HCEC 1CT (cell line): ENCODE data around the gene MTERF4.

ENCODE experiments used
- DNase-seq: peaks from one replicate; pipeline ENCODE4 v3.0.0-alpha.2; 2017

MTERF4 gene, protein sequence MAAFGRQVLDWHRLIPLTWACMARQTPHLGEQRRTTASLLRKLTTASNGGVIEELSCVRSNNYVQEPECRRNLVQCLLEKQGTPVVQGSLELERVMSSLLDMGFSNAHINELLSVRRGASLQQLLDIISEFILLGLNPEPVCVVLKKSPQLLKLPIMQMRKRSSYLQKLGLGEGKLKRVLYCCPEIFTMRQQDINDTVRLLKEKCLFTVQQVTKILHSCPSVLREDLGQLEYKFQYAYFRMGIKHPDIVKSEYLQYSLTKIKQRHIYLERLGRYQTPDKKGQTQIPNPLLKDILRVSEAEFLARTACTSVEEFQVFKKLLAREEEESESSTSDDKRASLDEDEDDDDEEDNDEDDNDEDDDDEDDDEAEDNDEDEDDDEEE

DNA sequence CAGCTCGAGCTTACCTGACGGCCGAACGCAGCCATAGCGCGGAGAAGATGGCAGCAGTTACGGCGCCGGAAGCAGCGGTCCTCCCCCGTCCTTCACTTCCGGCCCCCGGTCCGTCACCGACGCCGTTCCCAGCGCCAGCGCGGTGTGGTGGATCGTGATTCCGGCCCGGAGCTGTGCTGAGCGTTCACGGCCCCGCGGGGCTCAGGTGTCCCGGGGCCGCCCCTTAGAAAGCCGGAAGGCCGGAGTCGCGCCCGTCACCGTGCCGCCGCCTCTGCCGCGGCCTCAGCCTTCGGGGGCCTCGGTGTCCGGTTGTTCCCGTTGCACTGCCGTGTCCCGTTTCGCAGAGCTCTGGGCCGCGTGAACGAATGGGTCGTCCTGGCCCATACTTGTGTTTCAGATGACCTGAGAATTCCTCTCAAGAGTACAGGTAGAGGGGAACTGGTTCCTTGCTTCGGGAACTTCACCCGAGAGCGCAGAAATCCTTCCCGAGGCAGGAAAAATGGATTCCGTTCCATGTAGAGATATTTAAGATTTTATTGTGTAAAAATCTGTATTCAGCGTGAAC, at the start of gene MTERF4:
TSS of gene MTERF4 (minus strand) at position 49 of the 565 bp plus-strand sequence. CDS start at position 35, 14 bp downstream.
- DNase-seq, result peak; percentile 79

DNA sequence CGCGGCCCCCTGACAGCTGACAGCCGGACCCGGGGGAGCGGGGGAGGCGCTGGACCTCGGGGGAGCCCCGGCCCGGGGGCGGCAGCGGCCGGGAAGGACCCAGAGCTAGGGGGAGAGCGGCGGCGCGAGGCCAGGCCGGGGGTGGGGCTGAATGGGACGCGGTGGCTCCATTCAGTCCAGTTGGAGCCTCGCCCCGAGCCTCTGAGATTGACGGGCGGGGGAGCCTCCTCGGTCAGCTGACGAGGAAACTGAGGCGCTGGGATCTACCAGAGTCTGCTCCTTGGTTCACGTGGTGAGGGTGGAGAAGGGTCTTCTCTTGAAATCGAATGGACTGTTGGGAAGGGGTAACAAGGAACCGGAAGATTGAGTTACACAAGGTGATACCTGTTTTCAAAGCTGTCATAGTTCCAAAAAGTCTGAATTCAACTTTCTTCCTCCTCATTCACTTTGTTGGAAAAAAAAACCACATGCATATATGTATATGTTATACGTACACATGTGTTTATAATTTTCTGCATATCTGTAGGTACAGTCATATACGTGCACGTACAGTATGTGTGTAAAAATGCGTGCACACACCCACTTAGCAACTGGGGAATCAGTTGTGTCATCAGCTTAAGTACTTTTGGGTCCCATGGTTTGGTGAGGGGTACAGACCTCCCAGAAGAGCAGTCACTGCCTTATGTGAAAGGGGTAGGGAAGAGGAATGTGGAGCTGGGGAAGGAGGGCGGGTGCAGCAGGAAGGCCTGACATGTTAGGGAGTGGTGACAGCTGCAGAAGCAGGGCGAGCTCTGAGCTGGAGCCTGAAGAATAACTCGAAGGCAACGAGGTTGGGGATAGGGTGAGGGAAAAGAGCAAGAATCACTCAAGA, 48.8 kb upstream of the MTERF4 start:
- DNase-seq, result no peak

DNA sequence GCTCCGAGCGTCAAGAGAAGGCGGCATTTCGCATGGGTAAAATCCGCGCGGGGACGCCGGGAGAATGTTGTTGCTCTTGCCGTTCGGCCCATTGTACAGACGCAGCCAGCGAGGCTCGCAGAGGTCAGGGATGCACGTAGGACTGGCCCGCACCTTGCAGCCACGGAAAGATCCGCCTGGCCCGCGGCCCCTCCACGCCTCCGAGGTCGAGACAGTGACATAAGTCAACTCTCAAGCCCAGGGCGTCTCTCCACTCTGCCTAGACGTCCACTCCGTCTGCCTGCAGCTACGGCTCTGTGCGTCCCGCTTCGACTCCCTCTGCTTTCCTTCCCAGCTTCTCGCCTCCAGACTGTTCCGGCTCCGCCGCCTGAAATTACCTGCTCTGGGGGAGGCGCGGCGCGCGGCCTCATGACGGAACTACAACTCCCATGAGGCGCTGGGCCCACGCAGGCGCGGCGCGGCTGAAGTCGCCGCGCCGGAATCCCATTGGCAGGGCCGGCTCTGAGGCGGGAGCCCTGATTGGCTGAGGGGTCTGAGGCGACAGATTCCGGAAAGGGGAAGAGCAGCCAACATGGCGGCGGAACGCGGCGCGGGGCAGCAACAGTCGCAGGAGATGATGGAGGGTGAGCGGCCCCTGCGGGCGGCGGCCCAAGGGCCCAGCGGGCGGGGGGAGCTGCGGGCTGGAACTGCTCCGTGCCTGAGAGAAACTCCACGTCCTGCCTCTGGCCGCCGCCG, 48.0 kb upstream of the MTERF4 start, which contains the start of gene PPP1R7:
TSS of gene PPP1R7 (plus strand) at position 543 of the 735 bp plus-strand sequence. CDS start at position 572, 29 bp downstream.
- peak; percentile 91 for DNase-seq

DNA sequence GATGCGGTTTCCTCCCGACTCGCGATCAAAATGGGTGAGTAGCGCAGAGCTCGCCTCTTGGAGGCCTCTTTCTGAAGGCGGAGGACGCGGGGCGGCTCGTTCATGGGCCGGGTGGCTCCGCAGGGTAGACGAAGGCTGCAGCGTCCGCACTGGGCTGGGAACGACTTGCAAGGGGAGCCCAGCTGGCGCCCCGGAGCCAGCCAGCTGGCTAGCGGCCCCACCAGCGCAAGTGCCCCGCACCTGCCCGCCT, 47.5 kb upstream of the MTERF4 start:
- no peak for DNase-seq

DNA sequence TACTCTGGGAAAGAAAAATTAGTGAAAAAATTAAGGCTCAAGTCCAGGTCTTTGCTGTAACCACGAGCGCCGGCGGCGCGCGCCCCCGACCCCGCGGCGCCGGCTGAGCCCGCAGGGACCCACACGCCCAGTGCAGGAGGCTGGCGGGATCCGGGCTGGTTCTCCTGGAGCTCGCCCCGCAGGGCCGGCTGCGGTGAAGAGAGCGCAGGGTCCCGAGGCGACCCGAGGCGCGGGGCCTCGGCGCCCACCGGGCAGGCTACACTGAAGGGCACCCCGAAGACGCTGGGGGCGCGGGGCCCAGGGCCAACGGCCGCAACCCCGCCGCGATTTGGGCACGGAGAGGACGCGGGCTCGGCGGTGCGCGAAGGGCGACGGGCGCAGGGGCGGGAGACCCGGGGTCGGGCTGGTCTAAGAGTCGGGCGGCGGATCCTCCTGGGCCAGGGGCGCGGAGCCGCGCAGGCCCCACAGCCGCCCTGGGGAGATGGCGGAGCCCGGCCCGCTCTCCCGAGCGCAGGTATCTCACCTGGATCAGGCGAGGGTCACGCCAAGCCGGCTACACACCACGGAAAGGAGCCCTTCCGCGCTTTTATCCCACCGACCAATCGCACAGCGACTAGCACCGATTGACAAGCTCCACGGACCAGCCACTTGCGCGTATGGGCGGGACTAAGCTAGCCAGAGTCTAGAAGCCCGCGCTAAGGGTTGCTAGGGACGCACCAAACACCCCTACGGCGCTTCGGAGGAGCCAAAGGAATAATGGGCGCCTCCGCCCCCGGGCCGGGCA, 47.0 kb upstream of the MTERF4 start, which contains the start of gene PASK:
TSS of gene PASK (minus strand) at position 582 of the 784 bp plus-strand sequence. CDS start 6,440 bp downstream, outside the sequence.
- peak; percentile 96 for DNase-seq

DNA sequence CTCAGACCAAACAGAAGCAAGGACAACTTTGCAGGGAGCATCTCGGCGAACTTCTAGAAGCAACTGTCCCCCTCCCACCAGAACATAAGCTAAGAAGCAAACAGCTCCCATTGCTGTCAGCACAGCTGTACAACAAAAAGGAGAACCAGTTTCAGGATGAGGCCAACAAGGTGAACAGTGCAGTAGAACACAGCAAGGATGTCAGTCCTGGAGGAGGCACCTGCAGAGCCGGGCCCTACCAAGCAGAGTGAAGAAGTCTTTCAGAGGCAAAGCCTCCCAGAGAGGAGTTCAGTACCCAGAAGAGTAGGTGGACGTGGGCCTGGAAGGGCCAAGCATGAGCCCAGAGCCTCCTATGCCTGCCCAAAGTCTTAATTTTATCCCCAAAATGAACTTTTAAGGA, 46.2 kb upstream of the MTERF4 start:
- DNase-seq, result no peak

DNA sequence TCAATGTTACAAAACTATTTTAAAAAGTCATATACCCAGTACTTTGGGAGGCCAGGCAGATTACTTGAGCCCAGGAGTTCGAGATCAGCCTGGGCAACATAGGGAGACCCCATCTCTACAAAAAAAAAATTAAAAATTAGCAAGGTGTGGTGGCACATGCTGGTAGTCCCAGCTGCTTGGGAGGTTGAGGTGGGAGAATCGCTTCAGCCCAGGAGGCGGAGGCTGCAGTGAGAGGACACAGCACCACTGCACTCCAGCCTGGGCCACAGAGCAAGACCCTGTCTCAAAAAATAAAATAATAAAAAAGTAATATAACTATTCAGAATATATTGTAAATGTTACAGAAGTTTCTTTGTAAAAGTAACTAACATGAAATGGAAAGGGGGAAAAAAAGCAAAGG, 45.2 kb upstream of the MTERF4 start:
- no peak for DNase-seq

DNA sequence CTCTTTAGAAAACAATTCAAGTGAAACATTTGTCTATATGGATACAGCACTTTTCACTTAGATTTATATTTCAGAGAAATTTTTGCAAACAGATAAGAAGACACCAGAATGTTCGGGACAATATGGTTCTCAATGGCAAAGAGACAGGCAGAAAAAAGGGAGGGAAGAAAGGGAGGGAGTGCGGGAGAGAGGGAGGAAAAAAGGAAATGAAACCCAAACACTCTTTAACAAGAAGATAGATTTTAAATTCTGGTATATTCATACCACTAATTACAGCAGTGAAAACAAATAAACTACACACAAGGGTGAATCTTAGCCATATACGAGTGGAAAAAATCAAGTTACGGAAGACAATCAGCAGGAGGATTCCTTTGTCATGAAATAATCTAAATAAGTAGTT, 44.2 kb upstream of the MTERF4 start:
- DNase-seq, result no peak

DNA sequence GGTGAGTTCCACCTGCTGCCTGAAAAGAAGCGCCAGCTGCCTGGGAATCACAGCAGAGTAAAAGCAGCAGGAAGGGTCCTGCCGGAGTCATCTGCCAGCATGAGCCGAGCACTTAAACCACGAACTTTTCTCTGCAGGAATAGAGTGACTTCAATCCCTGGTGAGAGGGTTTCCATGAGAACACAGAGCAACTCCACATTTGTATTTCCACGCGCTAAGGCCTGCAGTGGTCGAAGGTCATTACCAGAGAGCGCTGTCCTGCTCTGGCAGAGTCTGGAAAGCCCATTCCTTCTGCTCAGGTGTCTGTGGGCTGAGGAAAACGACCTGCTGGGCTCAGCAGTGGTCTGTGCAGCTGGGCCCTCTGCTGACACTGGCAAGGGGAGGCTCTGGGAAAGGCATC, 40.5 kb upstream of the MTERF4 start:
- DNase-seq, result no peak

DNA sequence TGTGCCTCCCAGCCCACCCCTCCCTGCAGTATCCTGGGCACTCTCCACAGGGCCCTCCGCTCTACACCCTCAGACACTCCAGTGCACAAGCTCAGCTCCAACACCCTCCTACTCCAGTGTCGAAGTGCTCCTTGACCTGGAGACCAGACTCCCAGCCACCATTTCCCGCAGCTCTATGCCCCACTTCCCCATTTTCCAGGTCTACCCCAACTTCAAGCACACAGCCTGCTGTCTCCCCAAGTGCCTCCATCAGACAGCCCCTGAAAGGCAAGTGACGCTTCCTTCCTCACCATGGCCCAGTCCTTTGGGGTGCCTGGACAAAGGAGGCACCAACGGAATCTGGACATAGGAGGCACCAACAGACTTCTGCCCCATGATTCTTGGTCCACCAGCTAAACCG, 40.0 kb upstream of the MTERF4 start:
- DNase-seq, result no peak

DNA sequence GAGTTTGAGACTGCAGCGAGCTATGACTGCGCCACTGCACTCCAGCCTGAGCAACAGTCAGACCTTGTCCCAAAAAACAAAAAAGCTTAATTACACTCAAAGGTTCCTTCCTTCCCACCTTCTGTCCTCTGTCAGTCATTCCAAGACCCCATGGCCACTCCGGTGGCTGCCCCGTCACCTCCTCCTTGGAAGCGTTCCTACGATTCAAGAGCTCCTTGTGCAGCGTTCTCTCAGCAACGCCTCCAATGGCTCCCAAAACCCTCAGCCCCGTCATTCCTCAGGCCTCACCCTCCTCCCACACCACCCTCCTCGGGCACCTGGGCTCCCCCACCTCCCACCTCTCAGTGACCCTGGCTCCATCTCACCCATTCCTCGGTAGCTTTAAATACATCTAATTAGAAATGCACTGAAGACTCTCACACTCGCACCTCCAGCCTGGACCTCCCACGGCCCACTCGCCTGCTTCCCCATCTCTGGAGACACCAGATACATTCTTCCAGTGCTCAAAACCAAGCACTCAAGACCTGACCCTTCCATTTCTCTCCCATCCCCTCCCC, 39.2 kb upstream of the MTERF4 start:
- no peak for DNase-seq

DNA sequence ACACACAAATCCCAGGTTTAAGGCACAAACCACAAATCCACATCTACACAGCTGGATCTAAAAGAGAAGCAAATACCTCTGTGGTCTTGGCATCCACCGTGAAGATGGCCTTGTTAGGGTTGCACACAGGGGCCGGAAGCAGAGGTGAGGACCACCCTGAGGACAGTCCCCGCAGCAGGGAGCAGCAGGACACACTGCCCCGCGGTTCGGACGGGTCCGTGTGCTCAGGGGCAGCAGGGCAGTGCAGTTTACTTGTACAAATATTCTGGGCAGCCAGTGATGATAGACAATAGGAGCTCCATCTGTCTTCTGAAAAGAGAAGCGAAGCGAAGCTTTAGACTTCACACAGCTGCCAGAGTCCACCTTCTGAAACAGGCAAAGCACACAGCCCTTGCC, 38.4 kb upstream of the MTERF4 start:
- no peak for DNase-seq

DNA sequence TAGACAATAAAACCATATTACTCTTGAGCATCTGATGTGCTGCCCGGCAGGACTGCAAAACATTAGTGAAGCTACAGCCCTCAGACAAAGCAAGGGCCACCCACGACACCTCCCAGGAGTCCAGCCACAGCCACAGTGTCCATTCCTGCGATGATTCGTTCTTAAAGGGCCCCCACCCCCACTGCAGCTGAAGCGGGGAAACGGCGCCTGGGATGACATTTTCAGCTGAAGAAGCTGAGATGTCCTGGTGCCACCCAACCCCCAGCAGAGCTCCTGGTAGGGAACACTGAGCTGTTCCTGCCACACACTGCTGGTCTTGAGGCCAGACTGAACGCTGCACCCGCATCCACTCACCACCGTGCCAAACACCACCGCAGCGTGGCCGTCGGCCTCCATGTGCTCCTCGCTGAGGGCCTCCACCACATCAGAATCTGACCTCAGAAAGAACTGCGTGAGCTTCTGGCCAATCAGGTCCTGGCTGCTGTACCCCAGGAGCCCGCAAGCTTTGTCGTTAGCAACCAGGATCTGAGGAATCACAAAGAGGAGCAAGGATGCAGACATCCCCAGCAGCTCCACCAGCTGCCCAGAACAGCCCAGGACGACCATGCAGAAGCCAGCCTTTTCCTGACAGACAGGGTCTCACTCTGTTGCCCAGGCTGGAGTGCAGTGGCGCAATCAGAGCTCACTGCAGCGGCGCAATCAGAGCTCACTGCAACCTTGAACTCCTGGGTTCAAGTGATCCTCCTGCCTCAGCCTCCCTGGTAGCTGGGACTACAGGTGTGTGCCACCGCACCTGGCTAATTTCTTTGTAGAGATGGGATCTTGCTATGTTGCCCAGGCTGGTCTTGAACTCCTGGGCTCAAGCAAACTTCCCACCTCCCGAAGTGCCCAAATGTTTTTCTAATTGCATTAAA, 37.7 kb upstream of the MTERF4 start:
- no peak for DNase-seq

DNA sequence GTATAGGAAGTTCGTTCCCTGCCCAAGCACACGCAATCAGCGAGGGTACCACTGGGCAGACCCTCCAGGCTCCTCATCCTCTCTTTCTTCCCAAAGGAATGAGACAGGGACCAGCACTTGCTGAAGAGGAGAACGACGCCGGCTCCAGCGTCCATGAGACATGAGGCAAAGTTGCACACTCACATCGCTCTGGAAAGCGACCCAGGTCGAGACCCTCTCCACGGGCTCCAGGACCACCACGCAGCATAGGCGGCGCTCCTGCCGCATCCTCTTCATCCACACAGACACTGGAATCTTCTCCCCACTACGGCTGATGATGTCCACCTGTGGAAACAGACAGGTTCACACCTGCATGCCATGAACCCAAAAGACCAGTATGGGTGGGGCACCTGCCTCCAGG, 36.4 kb upstream of the MTERF4 start:
- DNase-seq, result no peak

DNA sequence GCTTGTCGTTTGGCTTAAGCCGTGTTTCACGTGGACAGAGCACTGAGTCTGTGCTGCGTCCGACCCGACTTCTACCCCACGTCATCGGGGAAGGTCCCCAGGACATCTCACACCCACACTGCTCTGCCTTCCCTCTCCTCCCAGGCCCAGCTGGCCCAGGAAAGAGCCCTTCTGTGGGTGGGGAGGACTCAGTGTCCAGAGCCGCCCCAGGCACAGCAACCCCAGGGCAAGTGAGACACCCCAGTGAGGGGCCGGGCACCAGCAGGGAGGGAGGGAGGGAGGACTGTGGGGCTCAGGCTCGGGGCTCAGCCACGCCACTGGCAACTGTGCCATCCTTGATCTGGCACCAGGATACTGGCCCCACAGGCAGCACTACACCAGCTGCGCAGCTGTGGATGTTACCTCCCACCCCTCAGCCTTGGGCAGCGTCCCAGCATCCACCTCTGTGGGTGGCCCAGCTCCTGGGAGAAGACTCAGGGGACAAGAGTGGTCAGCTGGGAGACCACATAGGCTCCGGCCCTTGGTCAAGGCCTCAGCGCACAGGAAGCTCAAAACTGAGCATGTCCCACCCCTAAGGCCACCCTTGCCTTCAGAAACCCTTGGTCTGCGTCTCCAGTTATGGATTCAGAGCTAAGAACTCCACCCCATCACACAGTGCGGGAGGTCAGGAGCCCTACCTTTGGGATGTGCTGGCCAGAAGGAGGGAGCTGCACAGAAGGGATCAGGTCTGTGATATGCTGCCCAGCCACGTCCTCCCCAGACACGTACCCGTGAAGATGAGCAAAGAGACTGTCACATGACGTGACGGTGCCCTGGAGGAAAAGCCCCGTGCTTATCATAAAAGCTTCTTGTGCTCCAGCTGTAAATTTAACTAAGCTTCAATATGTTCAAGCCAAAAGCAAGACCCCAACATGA, 35.4 kb upstream of the MTERF4 start:
- no peak for DNase-seq

DNA sequence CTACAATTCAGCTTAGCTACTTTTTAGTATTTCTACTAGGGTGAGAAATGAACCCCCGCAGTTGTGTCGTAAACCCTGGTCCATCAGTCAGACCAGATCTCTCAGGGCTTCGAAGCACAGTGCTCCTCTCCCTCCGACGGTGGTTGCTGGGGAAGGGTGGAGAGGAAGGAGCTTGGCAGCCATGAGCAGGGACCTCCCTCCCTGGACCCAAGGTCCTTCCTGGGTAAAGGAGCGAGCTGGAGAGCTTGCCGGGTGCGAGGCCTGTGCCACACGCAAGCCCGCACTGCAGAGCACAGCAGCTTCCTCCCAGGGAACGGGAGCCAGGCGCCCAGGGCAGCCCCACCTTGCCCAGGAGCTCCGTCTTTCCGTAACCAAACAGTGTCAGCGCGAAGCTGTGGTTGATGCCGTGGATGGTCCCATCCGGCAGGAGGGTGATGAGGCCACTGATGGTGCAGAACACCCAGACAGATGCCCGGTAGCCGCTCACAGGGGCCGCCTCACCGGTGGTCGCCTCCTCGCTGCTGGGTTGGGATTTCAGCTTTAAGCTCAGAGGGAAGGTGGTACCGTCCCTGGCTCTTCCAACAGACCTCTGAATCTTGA, 34.7 kb upstream of the MTERF4 start:
- no peak for DNase-seq

DNA sequence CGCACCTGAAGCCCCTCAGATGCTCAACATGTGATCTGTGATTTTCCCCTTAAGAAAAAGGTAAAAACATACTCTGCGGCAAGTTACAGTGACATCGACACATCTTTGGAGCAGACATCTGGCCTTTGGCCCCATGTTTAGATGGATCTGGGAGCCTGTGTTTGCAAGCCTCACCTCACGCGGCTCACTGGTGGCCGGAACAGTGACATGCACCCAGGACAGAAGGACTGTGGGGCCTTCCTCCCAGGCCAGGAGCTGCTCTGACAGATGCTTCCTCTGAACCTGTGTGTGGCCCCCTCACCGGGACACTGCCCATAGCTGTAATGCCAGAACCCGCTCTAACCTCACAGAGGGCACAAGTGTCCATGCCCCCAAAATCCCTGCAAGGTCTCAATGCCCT, 34.1 kb upstream of the MTERF4 start:
- DNase-seq, result no peak

DNA sequence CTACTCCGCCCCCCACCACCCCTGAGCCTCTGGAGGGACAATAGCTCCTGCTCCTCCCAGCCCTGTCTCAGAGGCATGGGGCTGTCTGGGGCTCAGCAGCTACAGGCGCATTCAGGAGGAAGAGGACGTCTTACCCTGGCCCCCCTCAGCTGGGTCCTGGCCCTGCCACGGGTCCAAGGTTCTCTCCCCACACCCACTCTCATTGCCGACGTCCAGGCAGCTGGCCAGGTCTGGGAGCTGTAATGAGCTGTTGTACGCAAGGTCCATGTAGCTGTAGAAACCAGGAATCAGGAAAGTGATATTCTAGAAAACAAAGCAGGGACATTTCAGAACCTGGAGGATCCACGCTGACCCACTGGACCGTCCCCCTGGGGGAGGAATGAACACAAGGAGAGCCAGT, 33.6 kb upstream of the MTERF4 start:
- no peak for DNase-seq

DNA sequence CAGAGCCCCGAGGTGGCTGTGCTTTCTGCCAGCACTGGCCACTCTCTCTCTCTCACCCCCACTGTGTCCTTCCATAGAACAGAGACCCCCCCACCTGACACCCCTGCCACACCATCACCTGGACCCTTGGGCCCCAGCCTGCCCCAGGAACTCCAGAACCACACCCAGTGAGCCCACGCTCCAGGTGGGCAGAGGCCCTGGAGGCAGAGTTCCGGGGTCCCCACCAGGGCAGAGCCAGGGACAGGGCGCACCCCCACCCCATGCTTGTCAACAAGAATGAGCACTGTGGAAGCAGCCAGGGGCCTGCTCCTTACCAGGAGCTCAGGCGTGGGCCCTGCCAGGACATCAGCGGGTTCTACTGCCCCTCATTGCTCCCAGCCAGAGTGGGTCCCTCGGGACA, 32.6 kb upstream of the MTERF4 start:
- DNase-seq, result no peak
